ENCODE measurements around the gene MUSTN1. TPM values are rescaled to one million over a fixed set of nuclear protein-coding genes. Genes with fewer than 3 reads are reported as not detected.
A peak's percentile ranks its signal among the peaks of the same experiment; 100 is the strongest.

MUSTN1 gene
- total and polyA plus RNA-seq, 11 donors = 13.5 to 207 (median 32.4) TPM

- no peak for ATAC-seq
These were observed 40.2 kb downstream of the MUSTN1 start, which contains the start of gene ITIH3 for GRCh38 chr3:52794612-52795099. TSS of gene ITIH3 (plus strand) at chr3:52794796. CDS start at chr3:52794804, 8 bp downstream.

DNA sequence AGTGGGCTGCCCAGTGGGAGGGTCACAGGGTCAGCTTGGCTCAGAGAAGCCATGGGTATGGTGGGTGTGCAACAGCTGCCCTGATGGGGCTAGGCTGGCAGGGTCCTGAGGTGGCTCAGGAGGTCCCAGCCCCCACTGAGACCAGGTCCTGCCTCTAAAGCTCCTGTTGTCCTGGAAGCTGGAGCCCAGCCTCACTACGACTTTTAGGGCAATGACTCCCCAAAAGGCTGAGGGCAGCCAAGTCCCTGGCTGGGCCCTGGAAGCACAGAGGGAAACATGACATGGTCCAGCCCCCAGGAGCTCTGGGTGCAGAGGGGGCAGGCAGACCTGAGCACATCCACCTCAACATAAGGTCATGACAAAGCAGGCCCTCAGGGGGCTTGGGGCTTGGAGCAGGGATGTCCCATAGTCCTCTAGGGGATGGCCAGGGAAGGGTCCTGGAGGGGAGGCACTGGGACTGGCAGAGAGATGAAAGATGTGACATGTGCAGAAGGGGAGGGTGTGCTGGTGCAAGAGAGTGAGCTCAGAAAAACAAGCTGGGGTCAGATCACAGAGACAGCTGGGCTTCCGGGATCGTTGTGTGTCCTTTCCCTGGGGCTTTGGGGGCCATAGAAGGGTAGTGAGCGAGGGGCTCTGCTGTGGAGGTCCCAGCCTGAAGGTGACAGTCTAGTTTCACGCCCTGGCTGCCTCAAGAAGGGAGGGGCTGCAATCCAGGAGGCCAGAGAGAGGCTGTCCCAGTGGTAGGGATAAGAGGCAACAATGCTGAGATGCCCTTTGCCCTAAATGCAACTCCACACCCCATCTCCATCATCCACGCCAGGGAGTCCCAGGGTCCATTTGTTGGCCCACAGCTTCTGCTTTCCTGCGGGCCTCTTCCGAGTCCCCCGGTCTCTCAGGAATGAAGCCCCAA, 40.9 kb downstream of the MUSTN1 start:
- no peaks in the 10 kb centered on the region for H3K36me3 ChIP-seq
- TF ChIP-seq POLR2A (IDR thresholded peaks at IDR 0.05) (no peak), CTCF (IDR thresholded peaks at IDR 0.05) (no peak)
- no peaks in the 10 kb centered on the region for H3K4me1 ChIP-seq
- ATAC-seq (no peak), DNase-seq (no peak)
- no peak overlapping the region for H3K27ac ChIP-seq
- intact Hi-C loops (cut with DNase I) = no loop called here
- no peak overlapping the region for H3K4me3 ChIP-seq
- H3K27me3 ChIP-seq = no peaks in the 10 kb centered on the region
- no peaks in the 10 kb centered on the region for H3K9me3 ChIP-seq
- 74 to 83% (median 76%) methylated on average over 8 to 9 of the region's 9 CpGs for WGBS, 4 donors

More at GRCh38 chr3:52794612-52795099, 40.2 kb downstream of the MUSTN1 start, which contains the start of gene ITIH3:
- no peaks in the 10 kb centered on the region for H3K9me3 ChIP-seq
- no peak for DNase-seq
- H3K27me3 ChIP-seq = no peaks in the 10 kb centered on the region
- intact Hi-C loops (cut with DNase I) = no loop called here
- TF ChIP-seq POLR2A (IDR thresholded peaks at IDR 0.05) (no peak), CTCF (IDR thresholded peaks at IDR 0.05) (no peak)
- no peak within 1 kb of the TSS for H3K4me3 ChIP-seq
- H3K4me1 ChIP-seq = no peaks in the 10 kb centered on the region
- no peaks in the 10 kb centered on the region for H3K36me3 ChIP-seq
- 69 to 84% (median 75%) methylated on average over 6 to 10 of the region's 10 CpGs for WGBS, 4 donors
- H3K27ac ChIP-seq = no peak within 1 kb of the TSS

GRCh38 chr3:52792961-52793695, 41.7 kb downstream of the MUSTN1 start:
- no peaks in the 10 kb centered on the region for H3K27me3 ChIP-seq
- intact Hi-C loops (cut with DNase I) = no loop called here
- no peak overlapping the region for H3K27ac ChIP-seq
- H3K9me3 ChIP-seq = no peaks in the 10 kb centered on the region
- no peaks in the 10 kb centered on the region for H3K36me3 ChIP-seq
- no peaks in the 10 kb centered on the region for H3K4me1 ChIP-seq
- DNase-seq (no peak), ATAC-seq (no peak)
- TF ChIP-seq POLR2A (IDR thresholded peaks at IDR 0.05) (no peak), CTCF (IDR thresholded peaks at IDR 0.05) (no peak)
- WGBS, 4 donors = 78 to 85% (median 84%) methylated on average over 17 to 18 of the region's 18 CpGs
- H3K4me3 ChIP-seq = no peak overlapping the region

DNA sequence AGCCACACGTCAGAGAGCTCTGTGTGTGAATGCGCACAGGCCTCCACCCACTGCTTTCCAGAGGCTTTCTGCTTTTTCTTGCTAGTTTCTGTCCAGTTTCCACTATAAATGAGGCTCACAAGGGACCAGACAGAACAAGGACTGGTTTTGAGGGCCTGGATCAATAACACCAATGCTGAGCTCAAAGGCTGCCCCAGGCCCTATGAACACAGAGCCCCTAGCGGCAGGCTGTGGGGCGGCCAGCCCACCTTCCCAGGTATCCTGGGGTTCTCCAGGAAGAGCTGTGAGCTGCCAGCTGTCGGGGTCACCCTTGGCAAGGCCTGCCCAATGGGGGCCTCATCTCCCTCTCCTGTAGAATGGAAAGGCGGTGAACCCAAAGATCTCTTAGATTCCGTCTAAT, 42.4 kb downstream of the MUSTN1 start:
- DNase-seq (peak in 1 of 5 donors; percentile 33), ATAC-seq (no peak)
- intact Hi-C loops (cut with DNase I) = no loop called here
- Histone ChIP-seq H3K27me3 (no peaks in the 10 kb centered on the region), H3K27ac (no peak overlapping the region), H3K9me3 (no peaks in the 10 kb centered on the region), H3K4me1 (no peaks in the 10 kb centered on the region), H3K4me3 (no peak overlapping the region), H3K36me3 (no peaks in the 10 kb centered on the region)
- TF ChIP-seq CTCF (IDR thresholded peaks at IDR 0.05) (no peak), POLR2A (IDR thresholded peaks at IDR 0.05) (no peak)
- WGBS, 4 donors = 85 to 96% (median 91%) methylated on average over 6 to 7 of the region's 7 CpGs
